PC-9 (cell line): Measurements from ENCODE around the gene CDC37.

ENCODE experiments used
- CTCF ChIP-seq: fragments of 200-600 bp; sonication (generic); conservative IDR thresholded peaks from 2 replicates; pipeline ENCODE4 v1.6.1; 2017; ENCODE audit warnings: mixed run types, antibody characterized with exemption, mild to moderate bottlenecking, moderate library complexity
- EZH2 ChIP-seq: fragments of 200-600 bp; sonication (generic); IDR thresholded peaks from 2 replicates; pipeline ENCODE4 v1.8.0; 2017; ENCODE audit warnings: antibody characterized with exemption, low read depth

DNA sequence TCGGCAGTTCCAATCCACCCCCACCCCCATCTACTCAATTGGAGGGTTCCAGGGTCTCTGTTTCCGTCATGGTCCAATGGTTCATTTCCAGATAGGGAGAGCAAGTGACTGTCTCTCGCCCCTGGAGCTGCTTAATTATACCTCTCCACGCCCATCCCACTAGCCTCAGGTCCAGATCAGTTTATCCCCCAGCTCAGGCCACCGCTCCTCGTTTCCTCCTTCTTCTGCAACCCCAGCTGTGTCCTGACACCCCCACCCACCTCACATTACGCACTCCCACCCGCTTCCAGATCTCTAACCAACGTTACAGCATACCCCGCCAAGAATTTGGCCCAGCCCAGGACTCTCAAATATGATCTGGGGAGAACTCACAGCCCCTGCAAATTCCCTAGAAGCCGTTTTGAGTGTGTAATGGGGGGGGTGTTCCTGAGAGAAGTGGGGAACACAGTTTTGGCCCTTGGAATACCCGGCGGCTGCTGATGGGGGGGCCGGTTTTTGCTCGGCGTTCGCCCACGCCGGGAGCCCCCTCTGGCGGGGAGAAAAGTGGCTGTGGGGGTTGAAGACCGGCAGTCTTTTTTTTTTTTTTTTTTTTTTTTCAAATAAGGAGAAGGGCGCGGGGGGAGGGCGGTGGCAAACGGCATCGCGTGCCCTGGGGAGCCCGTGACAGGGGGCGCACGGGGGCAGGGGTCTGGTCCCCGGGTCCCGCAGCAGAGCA lies 15.3 kb upstream of the CDC37 start:
- TF ChIP-seq CTCF = no peak
- TF ChIP-seq EZH2 = no peak
